Mammary epithelial cell (primary cell): ENCODE measurements around the gene CAMKK2.

Source experiments
- CTCF ChIP-seq, 2 donors: IDR thresholded peaks in 1 of 2; conservative IDR thresholded peaks in 1 of 2; 2 replicates each; pipeline ENCODE4 v1.5.1; 2011 to 2012; ENCODE audit warnings: inconsistent platforms in 2 of 2, low read length in 2 of 2, mild to moderate bottlenecking in 2 of 2, control low read depth in 1 of 2, low read depth in 1 of 2; ENCODE audit not compliant: insufficient read depth in 1 of 2; ENCODE audit errors: extremely low read depth in 1 of 2
- EZH2 ChIP-seq: IDR thresholded peaks from 2 replicates; pipeline ENCODE4 v1.6.1; 2012; ENCODE audit warnings: low read length, inconsistent platforms, borderline replicate concordance

GRCh38 chr12:121278169-121279070 lies 18.1 kb downstream of the CAMKK2 start:
- TF ChIP-seq EZH2, result no peak
- TF ChIP-seq CTCF (conservative IDR thresholded peaks at IDR 0.05 in 1 of 2, IDR thresholded peaks at IDR 0.05 in 1 of 2; ENCODE audit: extremely low read depth in 1 of 2, insufficient read depth in 1 of 2, low read depth in 1 of 2, low read length in 2 of 2), result no peak
